HepG2 (cell line): ENCODE measurements around the gene ATP1A2. TPM values are rescaled to one million over a fixed set of nuclear protein-coding genes. Genes with fewer than 3 reads are reported as not detected.

Experiments
- AKNA ChIP-seq: sonication (generic); formaldehyde crosslinking; IDR thresholded peaks from 2 replicates; pipeline ENCODE4 v1.4.0; 2020; ENCODE audit warnings: missing genetic modification reagents, borderline replicate concordance
- CC2D1A ChIP-seq: sonication (generic); formaldehyde crosslinking; IDR thresholded peaks from 2 replicates; pipeline ENCODE4 v1.8.1; 2023; ENCODE audit warnings: mild to moderate bottlenecking, missing genetic modification reagents
- FOSL2 ChIP-seq: sonication (generic); formaldehyde crosslinking; IDR thresholded peaks from 2 replicates; pipeline ENCODE4 v1.4.0; 2020; ENCODE audit warnings: missing genetic modification reagents
- MBNL3 ChIP-seq: fragments of 250-450 bp; sonication (Bioruptor Pico); conservative IDR thresholded peaks from 2 replicates; pipeline ENCODE4 v1.8.0; 2022; ENCODE audit warnings: mild to moderate bottlenecking, inconsistent platforms
- NCOR1 ChIP-seq: fragments of 200-600 bp; sonication (generic); IDR thresholded peaks from 2 replicates; pipeline ENCODE4 v1.7.0; 2017; ENCODE audit warnings: antibody characterized with exemption, low read length, borderline replicate concordance
- PRPF4 ChIP-seq: fragments of 200-400 bp; formaldehyde crosslinking; IDR thresholded peaks from 2 replicates; pipeline ENCODE4 v1.6.1; 2016; ENCODE audit warnings: low read length, low read depth; ENCODE audit not compliant: poor library complexity, severe bottlenecking
- PTBP1 ChIP-seq: fragments of 200-400 bp; formaldehyde crosslinking; IDR thresholded peaks from 2 replicates; pipeline ENCODE4 v1.6.1; 2018; ENCODE audit warnings: low read length, low read depth; ENCODE audit not compliant: poor library complexity, severe bottlenecking
- SMC3 ChIP-seq: IDR thresholded peaks from 2 replicates; pipeline ENCODE4 v1.6.1; 2011; ENCODE audit warnings: low read length, improper control_type of control experiment
- TBX2 ChIP-seq: sonication (generic); formaldehyde crosslinking; IDR thresholded peaks from 2 replicates; pipeline ENCODE4 v1.5.0; 2020; ENCODE audit warnings: missing genetic modification reagents, mild to moderate bottlenecking, borderline replicate concordance
- ZBTB2 ChIP-seq: sonication (generic); formaldehyde crosslinking; IDR thresholded peaks from 2 replicates; pipeline ENCODE4 v1.8.0; 2022; ENCODE audit warnings: low read depth, missing genetic modification reagents
- ZBTB7A ChIP-seq: sonication (generic); formaldehyde crosslinking; IDR thresholded peaks from 2 replicates; pipeline ENCODE4 v1.8.0; 2022; ENCODE audit warnings: mild to moderate bottlenecking, missing genetic modification reagents
- ZFP1 ChIP-seq: IDR thresholded peaks from 2 replicates; pipeline ENCODE4 v1.6.1; 2016
- ZFP82 ChIP-seq: sonication (generic); formaldehyde crosslinking; IDR thresholded peaks from 2 replicates; pipeline ENCODE4 v1.5.1; 2020; ENCODE audit warnings: mild to moderate bottlenecking, missing genetic modification reagents, borderline replicate concordance
- ZMYM2 ChIP-seq: sonication (generic); formaldehyde crosslinking; IDR thresholded peaks from 2 replicates; pipeline ENCODE4 v1.8.0; 2022; ENCODE audit warnings: mild to moderate bottlenecking, missing genetic modification reagents
- ZNF138 ChIP-seq: sonication (generic); formaldehyde crosslinking; IDR thresholded peaks from 2 replicates; pipeline ENCODE4 v1.5.0; 2020; ENCODE audit warnings: mild to moderate bottlenecking, low read depth, missing genetic modification reagents
- ZNF205 ChIP-seq: IDR thresholded peaks from 2 replicates; pipeline ENCODE4 v1.6.1; 2018; ENCODE audit warnings: missing biosample characterization, missing genetic modification reagents
- polyA plus RNA-seq, 8 experiments: library from polyadenylated mRNA; depleted of rRNA in 3 of 8; stranded (reverse) in 7 of 8; unstranded in 1 of 8; fragments of >200 nt; fragmentation: Illumina TruSeq in 4 of 8; extraction: Trizol in 4 of 8; gene quantifications; 2 replicates each; pipeline versions ENCODE4 v1.2.1 to v1.2.3, GENCODE V29; 2011 to 2016; ENCODE audit warnings: low read depth in 4 of 8, missing spikeins in 1 of 8, mixed read lengths in 1 of 8; ENCODE audit not compliant: insufficient read depth in 1 of 8
- total RNA-seq, 5 experiments: library from RNA; depleted of rRNA; stranded (reverse); fragments of >200 nt; fragmentation: Illumina TruSeq; extraction: Trizol; gene quantifications; 2 replicates each; pipeline ENCODE4 v1.2.3, GENCODE V29; 2016; ENCODE audit warnings: low read depth in 1 of 5
- TF ChIP-seq, protein P1 (sequence below): IDR thresholded peaks from 2 replicates; pipeline ENCODE4 v1.4.0; 2020; ENCODE audit warnings: mild to moderate bottlenecking, missing genetic modification reagents
- TF ChIP-seq, protein P2 (sequence below): IDR thresholded peaks from 2 replicates; pipeline ENCODE4 v1.6.1; 2018; ENCODE audit warnings: missing genetic modification reagents, mild to moderate bottlenecking, missing compliant biosample characterization

Gene ATP1A2
- total and polyA plus RNA-seq, 2 of the 13 experiments (the other 11 are each of a cell fraction or from before 2014, with no cell fraction given), result 0.16 TPM; not detected in 1

DNA sequence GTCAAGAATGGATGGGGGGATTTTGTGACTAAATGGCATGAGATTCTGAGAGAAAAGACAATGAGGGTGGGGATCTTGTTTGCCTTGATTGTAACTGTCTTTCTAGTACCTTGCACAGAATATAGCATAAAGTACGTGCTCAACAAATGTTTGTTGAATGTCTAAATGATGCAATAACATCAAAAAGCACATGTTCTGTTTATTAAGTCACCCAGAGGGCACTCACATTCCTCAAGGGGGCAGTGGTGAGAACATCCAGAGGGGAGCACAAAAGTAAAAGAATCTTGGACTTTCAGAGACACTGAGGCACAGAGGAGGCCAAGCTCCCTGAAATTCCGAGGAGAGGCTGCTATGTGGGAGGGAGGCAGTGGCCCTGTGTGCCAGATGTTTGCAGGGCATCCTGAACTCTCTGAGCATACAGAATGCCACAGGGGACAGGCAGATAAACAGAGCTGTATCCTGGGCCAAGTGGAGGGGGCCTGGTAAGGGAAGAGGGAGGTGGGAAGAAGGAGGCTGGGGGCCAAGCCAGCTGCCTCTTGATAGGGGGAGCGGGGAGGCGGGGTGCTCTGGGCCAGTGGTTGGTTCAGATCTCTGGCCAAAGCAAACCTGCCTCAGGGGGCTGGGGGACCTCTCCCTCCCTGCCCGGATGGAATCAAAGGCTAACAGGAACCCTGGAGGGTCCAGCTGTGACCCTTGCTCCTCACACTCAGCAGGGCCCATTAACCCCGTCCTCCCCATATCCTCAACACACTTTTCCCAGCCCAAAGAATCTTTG is 6.5 kb upstream of the ATP1A2 start (continued):
- TF ChIP-seq AKNA (CRISPR knock-in tag), result no peak
- no peak for TF ChIP-seq MBNL3 (CRISPR knock-in tag)
- peak; percentile 75; the same call in 1 of the 2 replicates for TF ChIP-seq ZBTB7A (CRISPR knock-in tag)
- no peak for TF ChIP-seq PRPF4
- TF ChIP-seq FOSL2 (CRISPR knock-in tag), result 0 out of 2 replicates have a peak, but pooled peaks have one; percentile 5
- TF ChIP-seq ZNF138 (CRISPR knock-in tag), result no peak
- TF ChIP-seq, protein P1, sequence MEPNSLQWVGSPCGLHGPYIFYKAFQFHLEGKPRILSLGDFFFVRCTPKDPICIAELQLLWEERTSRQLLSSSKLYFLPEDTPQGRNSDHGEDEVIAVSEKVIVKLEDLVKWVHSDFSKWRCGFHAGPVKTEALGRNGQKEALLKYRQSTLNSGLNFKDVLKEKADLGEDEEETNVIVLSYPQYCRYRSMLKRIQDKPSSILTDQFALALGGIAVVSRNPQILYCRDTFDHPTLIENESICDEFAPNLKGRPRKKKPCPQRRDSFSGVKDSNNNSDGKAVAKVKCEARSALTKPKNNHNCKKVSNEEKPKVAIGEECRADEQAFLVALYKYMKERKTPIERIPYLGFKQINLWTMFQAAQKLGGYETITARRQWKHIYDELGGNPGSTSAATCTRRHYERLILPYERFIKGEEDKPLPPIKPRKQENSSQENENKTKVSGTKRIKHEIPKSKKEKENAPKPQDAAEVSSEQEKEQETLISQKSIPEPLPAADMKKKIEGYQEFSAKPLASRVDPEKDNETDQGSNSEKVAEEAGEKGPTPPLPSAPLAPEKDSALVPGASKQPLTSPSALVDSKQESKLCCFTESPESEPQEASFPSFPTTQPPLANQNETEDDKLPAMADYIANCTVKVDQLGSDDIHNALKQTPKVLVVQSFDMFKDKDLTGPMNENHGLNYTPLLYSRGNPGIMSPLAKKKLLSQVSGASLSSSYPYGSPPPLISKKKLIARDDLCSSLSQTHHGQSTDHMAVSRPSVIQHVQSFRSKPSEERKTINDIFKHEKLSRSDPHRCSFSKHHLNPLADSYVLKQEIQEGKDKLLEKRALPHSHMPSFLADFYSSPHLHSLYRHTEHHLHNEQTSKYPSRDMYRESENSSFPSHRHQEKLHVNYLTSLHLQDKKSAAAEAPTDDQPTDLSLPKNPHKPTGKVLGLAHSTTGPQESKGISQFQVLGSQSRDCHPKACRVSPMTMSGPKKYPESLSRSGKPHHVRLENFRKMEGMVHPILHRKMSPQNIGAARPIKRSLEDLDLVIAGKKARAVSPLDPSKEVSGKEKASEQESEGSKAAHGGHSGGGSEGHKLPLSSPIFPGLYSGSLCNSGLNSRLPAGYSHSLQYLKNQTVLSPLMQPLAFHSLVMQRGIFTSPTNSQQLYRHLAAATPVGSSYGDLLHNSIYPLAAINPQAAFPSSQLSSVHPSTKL (CRISPR knock-in tag), result no peak
- no peak for TF ChIP-seq TBX2 (CRISPR knock-in tag)
- no peak for TF ChIP-seq ZBTB2 (CRISPR knock-in tag)
- TF ChIP-seq, protein P2, sequence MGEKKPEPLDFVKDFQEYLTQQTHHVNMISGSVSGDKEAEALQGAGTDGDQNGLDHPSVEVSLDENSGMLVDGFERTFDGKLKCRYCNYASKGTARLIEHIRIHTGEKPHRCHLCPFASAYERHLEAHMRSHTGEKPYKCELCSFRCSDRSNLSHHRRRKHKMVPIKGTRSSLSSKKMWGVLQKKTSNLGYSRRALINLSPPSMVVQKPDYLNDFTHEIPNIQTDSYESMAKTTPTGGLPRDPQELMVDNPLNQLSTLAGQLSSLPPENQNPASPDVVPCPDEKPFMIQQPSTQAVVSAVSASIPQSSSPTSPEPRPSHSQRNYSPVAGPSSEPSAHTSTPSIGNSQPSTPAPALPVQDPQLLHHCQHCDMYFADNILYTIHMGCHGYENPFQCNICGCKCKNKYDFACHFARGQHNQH, result no peak
- TF ChIP-seq ZFP82, result no peak
- no peak for TF ChIP-seq PTBP1
- TF ChIP-seq NCOR1, result peak; percentile 54; the same call in 1 of the 2 replicates
- no peak for TF ChIP-seq ZNF205 (CRISPR knock-in tag)
- TF ChIP-seq SMC3, result 0 out of 2 replicates have a peak, but pooled peaks have one; percentile 7
- no peak for TF ChIP-seq CC2D1A (CRISPR knock-in tag)
- no peak for TF ChIP-seq ZMYM2
- TF ChIP-seq ZFP1 (CRISPR knock-in tag), result no peak
